Loucy (cell line): Measurements from ENCODE around the gene CELF2.

Experiments
- H2AFZ ChIP-seq: fragments of 200-600 bp; sonication (generic); 2 replicates; pipeline ENCODE4 v1.6.0; 2016; ENCODE audit warnings: antibody characterized with exemption, mild to moderate bottlenecking, low read length, moderate library complexity
- H3F3A ChIP-seq: fragments of 200-600 bp; 2 replicates; pipeline ENCODE4 v1.6.0; 2016; ENCODE audit warnings: antibody characterized with exemption, low read depth, mild to moderate bottlenecking
- H3K27me3 ChIP-seq: fragments of 200-600 bp; sonication (generic); 2 replicates; pipeline ENCODE4 v1.6.1; 2014; ENCODE audit warnings: low read length, mild to moderate bottlenecking; ENCODE audit not compliant: insufficient read depth, poor library complexity, severe bottlenecking
- H3K36me3 ChIP-seq: fragments of 200-600 bp; sonication (generic); 2 replicates; pipeline ENCODE4 v1.6.1; 2016; ENCODE audit warnings: low read length; ENCODE audit not compliant: insufficient read depth
- H3K4me1 ChIP-seq: fragments of 200-600 bp; sonication (generic); 2 replicates; pipeline ENCODE4 v1.5.1; 2014; ENCODE audit warnings: low read length, mild to moderate bottlenecking; ENCODE audit not compliant: insufficient read depth, poor library complexity, severe bottlenecking
- H3K4me2 ChIP-seq: fragments of 200-600 bp; sonication (generic); 2 replicates; pipeline ENCODE4 v1.6.0; 2014; ENCODE audit warnings: antibody characterized with exemption, low read length, low read depth, mild to moderate bottlenecking; ENCODE audit not compliant: poor library complexity, severe bottlenecking
- H3K4me3 ChIP-seq: fragments of 200-600 bp; sonication (generic); 2 replicates; pipeline ENCODE4 v1.5.1; 2014; ENCODE audit warnings: low read length, mild to moderate bottlenecking, mixed read lengths; ENCODE audit not compliant: poor library complexity, severe bottlenecking
- H3K79me2 ChIP-seq: fragments of 200-600 bp; sonication (generic); 2 replicates; pipeline ENCODE4 v1.6.1; 2014; ENCODE audit warnings: low read length; ENCODE audit not compliant: insufficient read depth
- H3K9ac ChIP-seq: fragments of 200-600 bp; sonication (generic); 2 replicates; pipeline ENCODE4 v1.6.0; 2014; ENCODE audit warnings: mild to moderate bottlenecking, low read depth, low read length, moderate library complexity; ENCODE audit not compliant: poor library complexity, severe bottlenecking
- H3K9me2 ChIP-seq: fragments of 200-600 bp; sonication (generic); replicated peaks from 2 replicates; pipeline ENCODE4 v1.6.1; 2016; ENCODE audit warnings: low read depth, low read length, mixed read lengths
- H3K9me3 ChIP-seq: fragments of 200-600 bp; sonication (generic); 2 replicates; pipeline ENCODE4 v1.6.1; 2014; ENCODE audit warnings: mild to moderate bottlenecking, antibody characterized with exemption, low read length, low read depth; ENCODE audit not compliant: insufficient read depth
- H4K20me1 ChIP-seq: fragments of 200-600 bp; sonication (generic); 2 replicates; pipeline ENCODE4 v1.6.0; 2014; ENCODE audit warnings: antibody characterized with exemption, low read length, mild to moderate bottlenecking; ENCODE audit not compliant: insufficient read depth, poor library complexity, severe bottlenecking
- CTCF ChIP-seq: fragments of 200-600 bp; sonication (generic); conservative IDR thresholded peaks from 2 replicates; pipeline ENCODE4 v1.5.1; 2014; ENCODE audit warnings: mild to moderate bottlenecking, antibody characterized with exemption, low read length
- EZH2phosphoT487 ChIP-seq: fragments of 200-600 bp; IDR thresholded peaks from 2 replicates; pipeline ENCODE4 v1.6.1; 2018; ENCODE audit warnings: antibody characterized with exemption, mild to moderate bottlenecking, moderate library complexity, borderline replicate concordance

The CELF2 gene

GRCh38 chr10:11246752-11247467 is 229.2 kb downstream of the CELF2 start:
- no peaks in the 10 kb centered on the region for H3K9me3 ChIP-seq
- peaks cover 7% of the 10 kb centered on the region for H3K4me1 ChIP-seq
- no peak overlapping the region for H2AFZ ChIP-seq
- H3F3A ChIP-seq = no peaks in the 10 kb centered on the region; the same call in 1 of the 2 replicates
- no peak overlapping the region for H3K9ac ChIP-seq
- no peak for TF ChIP-seq EZH2phosphoT487
- no peak for TF ChIP-seq CTCF
- H3K4me2 ChIP-seq = no peak overlapping the region
- H4K20me1 ChIP-seq = peaks cover 77% of the 10 kb centered on the region
- no peak overlapping the region for H3K4me3 ChIP-seq
- no peaks in the 10 kb centered on the region for H3K9me2 ChIP-seq
- H3K36me3 ChIP-seq = peaks cover 95% of the 10 kb centered on the region
- no peaks in the 10 kb centered on the region for H3K27me3 ChIP-seq
- peaks cover 90% of the 10 kb centered on the region for H3K79me2 ChIP-seq

GRCh38 chr10:11249152-11249807 is 231.6 kb downstream of the CELF2 start:
- H3K9ac ChIP-seq = no peak overlapping the region
- peaks cover 7% of the 10 kb centered on the region for H3K4me1 ChIP-seq
- TF ChIP-seq CTCF (no peak), EZH2phosphoT487 (no peak)
- H3K27me3 ChIP-seq = no peaks in the 10 kb centered on the region
- no peak overlapping the region for H3K4me2 ChIP-seq
- no peaks in the 10 kb centered on the region for H3K9me3 ChIP-seq
- no peak overlapping the region for H2AFZ ChIP-seq
- H4K20me1 ChIP-seq = peaks cover 78% of the 10 kb centered on the region
- H3K36me3 ChIP-seq = peaks cover 96% of the 10 kb centered on the region
- no peak overlapping the region for H3K4me3 ChIP-seq
- no peaks in the 10 kb centered on the region; the same call in 1 of the 2 replicates for H3F3A ChIP-seq
- H3K79me2 ChIP-seq = peaks cover 90% of the 10 kb centered on the region
- H3K9me2 ChIP-seq = no peaks in the 10 kb centered on the region

- TF ChIP-seq CTCF = no peak
- TF ChIP-seq EZH2phosphoT487 = no peak
- H3K36me3 ChIP-seq = peaks cover 97% of the 10 kb centered on the region
- peaks cover 90% of the 10 kb centered on the region for H3K79me2 ChIP-seq
- H4K20me1 ChIP-seq = peaks cover 78% of the 10 kb centered on the region
- H3K4me3 ChIP-seq = no peak overlapping the region
- peaks cover 7% of the 10 kb centered on the region for H3K4me1 ChIP-seq
- no peak overlapping the region for H2AFZ ChIP-seq
- no peaks in the 10 kb centered on the region for H3K9me3 ChIP-seq
- no peaks in the 10 kb centered on the region for H3K9me2 ChIP-seq
- H3F3A ChIP-seq = no peaks in the 10 kb centered on the region; the same call in 1 of the 2 replicates
- no peak overlapping the region for H3K4me2 ChIP-seq
- H3K9ac ChIP-seq = no peak overlapping the region
- H3K27me3 ChIP-seq = no peaks in the 10 kb centered on the region
Observed at GRCh38 chr10:11249808-11250195, 232.1 kb downstream of the CELF2 start.
